ENCODE data around the gene EVI5L. TPM values are rescaled to one million over a fixed set of nuclear protein-coding genes. Genes with fewer than 3 reads are reported as not detected.
A peak's percentile ranks its signal among the peaks of the same experiment; 100 is the strongest.
"Not testable (repeated sequence)": the region's sequence is repeated elsewhere in the genome, so short reads cannot be mapped to it uniquely, and the experiment has no call there.

The EVI5L gene
- polyA plus RNA-seq, 1 donor = 16.5 TPM

- DNase-seq = no peak
Measured at GRCh38 chr19:7872306-7873204, 42.5 kb downstream of the EVI5L start.

- DNase-seq = no peak
Measured at GRCh38 chr19:7873304-7874075, 43.5 kb downstream of the EVI5L start.

- peak; percentile 73 for DNase-seq
Measured at GRCh38 chr19:7874076-7874896, 44.3 kb downstream of the EVI5L start, which contains the start of gene PRR36. Gene PRR36, minus strand, starts transcription at chr19:7874390. Its CDS starts 701 bp downstream, at chr19:7873689.

- no peak for DNase-seq
Measured at GRCh38 chr19:7874897-7875273, 44.9 kb downstream of the EVI5L start.

GRCh38 chr19:7877249-7877836, 47.3 kb downstream of the EVI5L start:
- no peak for DNase-seq

DNA sequence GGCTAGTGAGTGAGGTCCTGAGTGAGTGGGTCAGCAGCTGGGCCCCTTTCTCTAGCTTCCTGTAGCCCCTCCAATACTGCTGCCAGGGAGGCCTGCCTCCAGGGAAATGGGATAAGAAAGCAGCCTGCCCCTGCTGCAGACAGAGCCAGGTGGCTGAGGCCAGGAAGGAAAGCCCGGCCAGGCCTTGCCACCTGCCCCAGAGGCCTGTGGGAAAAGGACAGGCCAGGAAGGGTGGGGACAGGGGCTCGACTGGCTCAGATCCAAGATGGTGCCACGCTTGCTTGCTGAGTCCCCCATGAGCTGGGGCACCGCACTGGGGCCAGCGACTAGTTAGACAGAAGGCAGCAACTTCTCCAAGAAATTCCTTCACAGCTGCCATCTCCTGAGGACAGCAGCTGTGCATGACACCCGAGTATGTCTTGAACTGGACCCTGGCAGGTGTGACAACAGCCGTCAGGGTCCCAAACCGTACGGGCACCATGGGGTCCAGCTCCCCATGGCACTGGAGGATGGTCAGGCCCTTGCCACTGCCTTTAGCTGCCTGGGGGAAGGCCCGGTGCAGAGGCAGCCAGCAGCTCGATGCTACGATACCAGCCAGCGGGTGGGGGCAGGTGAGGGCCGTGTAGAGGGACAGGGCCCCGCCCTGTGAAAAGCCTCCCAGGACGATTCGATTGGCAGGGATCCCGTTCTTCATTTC, 49.2 kb downstream of the EVI5L start:
- no peak for DNase-seq

DNA sequence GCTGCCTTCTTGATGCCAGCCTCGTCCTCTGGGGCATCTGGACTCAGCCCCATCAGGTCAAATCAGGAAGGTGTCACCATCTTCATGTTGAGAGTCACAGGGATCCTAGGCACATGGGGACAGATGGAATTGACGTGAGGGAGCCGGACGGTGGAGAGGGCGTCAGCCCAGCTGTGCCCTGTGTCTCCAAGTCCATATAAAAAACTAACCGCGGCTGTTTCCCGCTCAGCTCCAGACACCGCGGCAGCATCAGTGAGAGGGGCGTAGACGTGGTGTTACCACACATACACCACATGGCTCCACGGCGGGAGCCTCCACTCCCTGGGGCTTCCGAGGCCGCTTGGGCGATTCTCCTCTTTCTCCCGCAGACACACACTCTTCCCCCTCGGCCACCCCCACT, 49.8 kb downstream of the EVI5L start:
- DNase-seq = no peak

DNA sequence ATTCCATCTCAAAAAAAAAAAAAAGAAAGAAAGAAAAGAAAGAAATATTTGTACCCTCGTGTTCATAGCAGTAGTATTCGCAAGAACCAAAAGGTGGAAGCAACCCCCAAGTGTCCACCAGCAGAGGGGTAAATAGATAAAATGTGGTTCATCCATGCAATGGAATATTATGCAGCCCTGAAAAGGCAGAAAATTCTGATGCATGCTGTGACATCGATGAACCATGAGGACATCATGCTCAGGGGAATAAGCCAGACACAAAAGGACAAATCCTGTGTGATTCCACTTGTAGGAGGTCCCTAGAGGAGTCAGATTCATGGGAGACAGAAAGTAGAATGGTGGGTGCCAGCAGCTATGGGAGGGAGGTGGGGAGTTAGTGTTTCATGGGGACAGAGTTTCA, 51.9 kb downstream of the EVI5L start:
- no peak for DNase-seq

- DNase-seq = no peak
Measured at GRCh38 chr19:7883105-7883504, 53.1 kb downstream of the EVI5L start.

DNA sequence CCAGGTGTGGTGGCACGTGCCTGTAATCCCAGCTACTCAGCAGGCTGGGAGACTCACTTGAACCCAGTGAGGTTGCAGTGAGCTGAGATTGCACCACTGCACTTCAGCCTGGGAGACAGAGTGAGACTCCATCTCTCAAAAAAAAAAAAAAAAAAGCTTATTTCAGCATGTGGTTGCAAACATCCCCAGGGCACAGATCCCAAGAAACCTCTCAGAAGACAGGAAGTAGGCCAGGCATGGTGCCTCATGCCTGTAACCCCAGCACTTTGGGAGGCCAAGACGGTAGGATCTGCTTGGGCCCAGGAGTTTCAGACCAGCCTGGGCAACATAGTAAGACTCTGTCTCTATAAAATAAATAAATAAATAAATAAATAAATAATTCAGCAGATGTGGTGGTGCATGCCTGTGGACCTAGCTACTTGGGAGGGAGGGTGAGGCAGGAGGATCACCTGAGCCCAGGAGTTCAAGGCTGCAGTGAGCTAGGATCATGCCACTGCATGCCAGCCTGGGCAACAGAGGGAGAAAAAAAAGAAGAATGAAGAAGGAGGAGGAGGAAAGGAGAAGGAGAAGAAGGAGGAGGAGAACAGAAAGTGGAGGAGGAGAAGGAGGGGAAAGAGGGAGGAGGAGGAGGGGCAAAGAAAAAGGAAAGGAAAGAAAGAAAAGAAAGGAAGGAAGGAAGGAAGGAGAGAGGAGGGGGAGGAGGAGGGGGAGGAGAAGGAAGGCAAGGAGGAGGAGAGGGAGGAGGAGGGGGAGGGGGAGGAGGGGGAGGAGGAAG, 54.0 kb downstream of the EVI5L start:
- DNase-seq = no peak

DNA sequence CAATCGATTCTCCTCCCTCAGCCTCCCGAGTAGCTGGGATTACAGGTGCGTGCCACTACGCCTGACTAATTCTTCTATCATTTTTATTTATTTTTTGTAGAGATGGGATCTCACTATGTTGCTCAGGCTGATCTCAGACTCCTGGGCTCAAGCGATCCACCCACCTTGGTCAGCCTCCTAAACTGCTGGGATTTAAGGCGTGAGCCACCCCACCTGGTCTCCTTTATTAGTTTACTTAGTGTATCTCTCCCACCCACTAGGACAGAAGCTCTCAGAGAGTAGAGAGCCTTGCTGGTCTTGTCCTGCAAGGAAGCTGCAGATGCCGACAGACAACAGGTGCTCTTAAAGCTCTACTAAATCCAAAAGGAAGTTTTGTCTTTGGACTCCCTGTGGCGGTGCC, 55.8 kb downstream of the EVI5L start:
- no peak for DNase-seq

DNA sequence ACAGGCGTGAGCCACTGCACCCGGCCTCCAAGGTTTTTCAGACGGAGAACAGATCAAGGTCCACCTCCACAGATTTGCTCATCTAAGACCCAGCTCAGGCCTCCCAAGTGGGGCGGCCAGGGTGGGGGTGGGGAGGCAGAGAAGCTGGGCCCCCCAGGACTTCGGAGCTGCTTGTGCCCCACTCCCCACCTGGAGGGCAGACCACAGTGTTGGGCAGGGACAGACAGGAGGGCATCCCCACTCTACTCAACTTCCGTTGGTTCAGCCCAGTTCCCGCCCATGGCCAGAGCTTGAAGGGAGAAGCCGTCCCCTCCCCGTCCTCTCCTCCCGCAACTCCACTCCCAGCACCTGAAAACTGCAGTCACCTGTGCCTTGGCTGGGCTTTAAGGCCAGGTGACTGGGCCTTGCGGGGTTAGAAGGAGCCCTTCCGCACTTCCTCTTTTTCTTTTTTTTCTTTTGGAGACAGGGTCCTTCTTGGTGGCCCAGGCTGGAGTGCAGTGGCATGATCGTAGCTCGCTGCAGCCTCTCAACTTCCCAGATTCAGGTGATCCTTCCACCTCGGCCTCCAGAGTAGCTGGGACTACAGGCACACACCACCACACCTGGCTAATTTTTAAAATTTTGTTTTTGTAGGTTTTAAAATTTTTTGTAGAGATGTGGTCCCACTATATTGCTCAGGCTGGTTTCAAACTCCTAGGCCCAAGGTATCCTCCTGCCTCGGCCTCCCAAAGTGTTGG, 57.6 kb downstream of the EVI5L start:
- DNase-seq = no peak

DNA sequence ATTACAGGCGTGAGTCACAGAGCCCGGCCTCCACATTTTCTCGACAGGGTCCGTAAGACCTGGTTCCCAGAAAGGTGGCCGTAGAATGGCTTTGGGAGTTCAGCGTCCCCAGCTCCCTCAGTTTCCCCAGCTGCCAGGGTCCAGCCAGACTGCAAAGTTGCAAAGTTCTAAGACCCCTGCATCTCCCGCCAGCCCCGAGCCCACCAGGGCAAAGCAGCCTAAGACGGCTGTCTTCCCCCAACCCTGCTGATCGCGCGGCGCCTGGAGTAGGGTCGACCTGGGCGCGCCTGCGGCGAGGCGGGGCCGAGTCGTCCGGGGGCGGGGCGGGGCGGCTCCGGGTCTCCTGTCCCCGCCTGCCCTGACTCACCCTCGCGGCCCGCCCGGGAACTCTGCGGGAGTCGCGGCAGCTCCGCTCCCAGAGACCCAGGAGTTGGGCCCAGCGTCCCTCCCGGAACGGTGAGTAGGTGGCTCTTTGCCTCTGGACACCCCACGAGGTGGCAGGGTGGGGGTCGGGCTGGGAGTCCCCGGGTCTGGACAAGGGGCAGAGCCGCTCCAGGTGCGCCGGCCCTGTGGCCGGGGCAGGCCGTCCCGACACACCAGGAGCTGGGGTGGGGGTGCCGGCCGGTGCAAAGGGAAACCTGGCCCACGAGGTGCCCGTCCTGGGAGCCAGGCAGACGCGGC, 58.3 kb downstream of the EVI5L start, which contains the start of gene LRRC8E:
Gene LRRC8E, plus strand, starts transcription at position 366 of the 681 bp plus-strand sequence. CDS start 7,094 bp downstream, outside the sequence.
- DNase-seq = no peak

DNA sequence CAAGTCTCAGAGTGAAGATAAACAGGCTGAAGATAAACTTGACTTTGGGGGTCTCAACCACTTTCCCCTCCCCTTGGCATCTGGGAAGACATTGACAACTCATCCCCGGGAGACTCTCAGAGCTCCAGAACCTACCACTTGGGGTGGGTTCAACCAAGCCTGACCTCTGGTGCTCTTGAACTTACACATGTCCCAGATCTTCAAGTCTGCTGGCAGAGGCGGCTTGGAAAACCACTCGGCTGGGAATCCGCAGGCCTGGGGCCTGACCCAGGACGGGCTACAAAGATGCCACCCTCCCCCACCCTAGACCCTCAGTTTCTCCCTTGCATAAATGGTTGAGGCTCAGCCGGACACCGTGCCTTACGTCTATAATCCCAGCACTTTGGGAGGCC, 58.8 kb downstream of the EVI5L start:
- no peak for DNase-seq

GRCh38 chr19:7893362-7894101, 63.5 kb downstream of the EVI5L start:
- not testable (repeated sequence) for DNase-seq

DNA sequence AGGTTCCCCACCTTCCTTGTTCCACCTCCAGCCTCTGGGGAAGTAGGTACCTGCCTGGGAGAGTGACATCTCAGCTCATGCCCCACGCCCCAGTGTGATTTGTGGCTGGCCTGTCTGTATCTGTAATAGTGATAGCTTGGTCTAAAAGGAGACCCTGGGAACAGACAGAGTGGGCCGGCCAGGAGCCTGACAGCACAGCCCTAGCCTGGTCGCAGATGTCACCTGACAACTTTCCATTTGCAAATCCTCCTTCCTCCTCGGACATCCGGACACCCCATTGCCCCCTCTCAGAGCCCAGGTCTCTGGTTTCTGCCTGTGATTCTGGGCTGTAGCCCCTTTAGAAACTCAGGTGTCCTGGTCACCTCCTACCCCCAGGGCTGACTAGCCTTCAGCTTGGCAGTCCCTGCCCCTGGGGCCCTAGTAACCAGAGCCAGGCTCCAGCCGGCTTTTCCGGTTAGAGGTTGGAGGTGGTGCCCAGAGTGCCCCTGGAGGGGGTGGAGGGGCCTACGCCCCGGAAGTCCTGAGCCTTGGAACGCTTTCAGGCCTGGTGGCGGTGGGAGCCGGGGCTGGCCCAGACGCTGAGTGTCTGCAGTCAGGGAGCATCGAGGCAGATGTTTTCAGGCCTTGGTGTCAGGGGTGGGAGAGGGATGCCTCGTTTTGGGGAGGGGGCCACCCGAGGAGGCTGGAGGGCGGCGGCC, 64.7 kb downstream of the EVI5L start:
- DNase-seq = no peak

DNA sequence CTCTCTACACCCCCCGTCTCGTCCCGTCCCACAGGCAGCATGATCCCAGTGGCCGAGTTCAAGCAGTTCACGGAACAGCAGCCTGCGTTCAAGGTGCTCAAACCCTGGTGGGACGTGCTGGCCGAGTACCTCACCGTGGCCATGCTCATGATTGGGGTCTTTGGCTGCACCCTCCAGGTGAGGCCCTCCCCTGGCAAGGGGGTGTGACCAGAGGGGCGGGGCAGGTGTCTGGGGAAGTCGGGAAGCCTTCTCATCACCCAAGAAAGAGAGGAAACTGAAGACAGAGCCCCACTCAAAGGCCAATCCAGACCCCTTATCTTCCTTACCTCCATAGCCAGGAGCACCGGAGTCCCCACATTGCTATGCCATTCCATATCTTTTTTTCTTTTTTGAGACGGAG, 65.5 kb downstream of the EVI5L start:
- no peak for DNase-seq

GRCh38 chr19:7897292-7897691, 67.3 kb downstream of the EVI5L start:
- DNase-seq = no peak
